WTC11 (cell line): ENCODE data around the gene MAPK7. TPM values are rescaled to one million over a fixed set of nuclear protein-coding genes. Genes with fewer than 3 reads are reported as not detected.

Experiments
- ATAC-seq: fragments of 200-7000 bp; cut with Tn5 transposase; 2 replicates; pipeline ENCODE4 v1.10.0; 2021; ENCODE audit warnings: mild to moderate bottlenecking, moderate library complexity
- CTCF ChIA-PET: fragments of 300-600 bp; sonication (Branson Sonifier 250); formaldehyde crosslinking; loops from one replicate; lab custom pipeline; 2021; ENCODE audit warnings: antibody characterized with exemption; lab: Charles Lee
- POLR2A ChIA-PET: fragments of 350-600 bp; sonication (Branson Sonifier 250); formaldehyde crosslinking; loops from one replicate; lab custom pipeline; 2021; ENCODE audit warnings: antibody characterized with exemption; lab: Charles Lee
- DNase-seq: peaks from one replicate; pipeline ENCODE4 v3.0.0; 2021; ENCODE audit warnings: low spot score
- H3K27ac Mint-ChIP-seq: 2 replicates; pipeline ENCODE4 v1.8.0; 2021; ENCODE audit warnings: mixed read lengths
- H3K27me3 Mint-ChIP-seq: 2 replicates; pipeline ENCODE4 v1.8.0; 2021; ENCODE audit warnings: low read depth, mild to moderate bottlenecking, moderate library complexity, mixed read lengths
- H3K36me3 Mint-ChIP-seq: 2 replicates; pipeline ENCODE4 v1.8.0; 2021; ENCODE audit warnings: mixed read lengths
- H3K4me1 Mint-ChIP-seq: 2 replicates; pipeline ENCODE4 v1.8.0; 2022; ENCODE audit warnings: mixed read lengths
- H3K4me3 Mint-ChIP-seq: 2 replicates; pipeline ENCODE4 v1.8.0; 2021; ENCODE audit warnings: mild to moderate bottlenecking, moderate library complexity, mixed read lengths
- H3K9me3 Mint-ChIP-seq: 2 replicates; pipeline ENCODE4 v1.8.0; 2021; ENCODE audit warnings: mixed read lengths
- AR ChIP-seq: fragments of 250-450 bp; sonication (Bioruptor Pico); IDR thresholded peaks from 2 replicates; pipeline ENCODE4 v1.9.0; 2021; ENCODE audit warnings: mild to moderate bottlenecking
- ARID4B ChIP-seq: sonication (generic); formaldehyde crosslinking; IDR thresholded peaks from 2 replicates; pipeline ENCODE4 v1.8.0; 2023; ENCODE audit warnings: missing genetic modification reagents, mild to moderate bottlenecking, borderline replicate concordance
- ATF1 ChIP-seq: sonication (generic); formaldehyde crosslinking; IDR thresholded peaks from 2 replicates; pipeline ENCODE4 v1.8.1; 2023; ENCODE audit warnings: mild to moderate bottlenecking, moderate library complexity, missing genetic modification reagents
- CDX4 ChIP-seq: fragments of 250-450 bp; sonication (Bioruptor Pico); IDR thresholded peaks from 2 replicates; pipeline ENCODE4 v1.9.0; 2021; ENCODE audit warnings: moderate library complexity, mild to moderate bottlenecking, inconsistent platforms, borderline replicate concordance
- CREM ChIP-seq: sonication (generic); formaldehyde crosslinking; IDR thresholded peaks from 2 replicates; pipeline ENCODE4 v1.8.1; 2022; ENCODE audit warnings: mild to moderate bottlenecking, missing genetic modification reagents, moderate library complexity
- E2F1 ChIP-seq: sonication (generic); formaldehyde crosslinking; IDR thresholded peaks from 2 replicates; pipeline ENCODE4 v1.8.0; 2022; ENCODE audit warnings: mild to moderate bottlenecking, missing genetic modification reagents
- FOXP1 ChIP-seq: sonication (generic); formaldehyde crosslinking; IDR thresholded peaks from 2 replicates; pipeline ENCODE4 v1.8.0; 2022; ENCODE audit warnings: missing genetic modification reagents, mild to moderate bottlenecking, moderate library complexity, borderline replicate concordance
- GABPB1 ChIP-seq: sonication (generic); formaldehyde crosslinking; IDR thresholded peaks from 2 replicates; pipeline ENCODE4 v1.8.1; 2023; ENCODE audit warnings: mild to moderate bottlenecking, missing genetic modification reagents
- HMGA2 ChIP-seq: fragments of 250-450 bp; sonication (Bioruptor Pico); IDR thresholded peaks from 2 replicates; pipeline ENCODE4 v1.4.0; 2021; ENCODE audit warnings: mild to moderate bottlenecking, moderate library complexity
- IRF2 ChIP-seq: sonication (generic); formaldehyde crosslinking; IDR thresholded peaks from 2 replicates; pipeline ENCODE4 v1.8.0; 2022; ENCODE audit warnings: low read depth, missing genetic modification reagents, borderline replicate concordance
- NFE2L1 ChIP-seq: sonication (generic); formaldehyde crosslinking; IDR thresholded peaks from 2 replicates; pipeline ENCODE4 v1.8.1; 2023; ENCODE audit warnings: missing genetic modification reagents
- SMAD3 ChIP-seq: sonication (generic); formaldehyde crosslinking; IDR thresholded peaks from 2 replicates; pipeline ENCODE4 v1.8.0; 2022; ENCODE audit warnings: missing genetic modification reagents, mild to moderate bottlenecking, borderline replicate concordance
- TCF7 ChIP-seq: sonication (generic); formaldehyde crosslinking; IDR thresholded peaks from 2 replicates; pipeline ENCODE4 v1.8.0; 2022; ENCODE audit warnings: mild to moderate bottlenecking, low read depth, missing genetic modification reagents, moderate library complexity
- ZNF219 ChIP-seq: sonication (generic); formaldehyde crosslinking; IDR thresholded peaks from 2 replicates; pipeline ENCODE4 v1.8.0; 2023; ENCODE audit warnings: missing genetic modification reagents, mild to moderate bottlenecking, borderline replicate concordance
- ZNF263 ChIP-seq: sonication (generic); formaldehyde crosslinking; IDR thresholded peaks from 2 replicates; pipeline ENCODE4 v1.8.1; 2022; ENCODE audit warnings: low read depth, mild to moderate bottlenecking, moderate library complexity, missing genetic modification reagents
- ZNF317 ChIP-seq: sonication (generic); formaldehyde crosslinking; IDR thresholded peaks from 2 replicates; pipeline ENCODE4 v1.8.1; 2023; ENCODE audit warnings: low read depth, mild to moderate bottlenecking, moderate library complexity, missing genetic modification reagents, borderline replicate concordance
- total RNA-seq: library from RNA; stranded (reverse); gene quantifications from 3 replicates; pipeline ENCODE4 v1.2.3, GENCODE V29; 2021
- TF ChIP-seq, protein P1 (sequence below): sonication (generic); formaldehyde crosslinking; IDR thresholded peaks from 2 replicates; pipeline ENCODE4 v1.8.0; 2022; ENCODE audit warnings: missing genetic modification reagents
- TF ChIP-seq, protein P2 (sequence below): fragments of 250-450 bp; sonication (Bioruptor Pico); IDR thresholded peaks from 2 replicates; pipeline ENCODE4 v1.9.0; 2021; ENCODE audit warnings: mild to moderate bottlenecking
- TF ChIP-seq, protein P3 (sequence below): sonication (generic); formaldehyde crosslinking; IDR thresholded peaks from 2 replicates; pipeline ENCODE4 v1.8.1; 2023; ENCODE audit warnings: mild to moderate bottlenecking, missing genetic modification reagents, moderate library complexity

Gene MAPK7
- total RNA-seq, 1 experiment from 2014 or later: 38.5 TPM

DNA sequence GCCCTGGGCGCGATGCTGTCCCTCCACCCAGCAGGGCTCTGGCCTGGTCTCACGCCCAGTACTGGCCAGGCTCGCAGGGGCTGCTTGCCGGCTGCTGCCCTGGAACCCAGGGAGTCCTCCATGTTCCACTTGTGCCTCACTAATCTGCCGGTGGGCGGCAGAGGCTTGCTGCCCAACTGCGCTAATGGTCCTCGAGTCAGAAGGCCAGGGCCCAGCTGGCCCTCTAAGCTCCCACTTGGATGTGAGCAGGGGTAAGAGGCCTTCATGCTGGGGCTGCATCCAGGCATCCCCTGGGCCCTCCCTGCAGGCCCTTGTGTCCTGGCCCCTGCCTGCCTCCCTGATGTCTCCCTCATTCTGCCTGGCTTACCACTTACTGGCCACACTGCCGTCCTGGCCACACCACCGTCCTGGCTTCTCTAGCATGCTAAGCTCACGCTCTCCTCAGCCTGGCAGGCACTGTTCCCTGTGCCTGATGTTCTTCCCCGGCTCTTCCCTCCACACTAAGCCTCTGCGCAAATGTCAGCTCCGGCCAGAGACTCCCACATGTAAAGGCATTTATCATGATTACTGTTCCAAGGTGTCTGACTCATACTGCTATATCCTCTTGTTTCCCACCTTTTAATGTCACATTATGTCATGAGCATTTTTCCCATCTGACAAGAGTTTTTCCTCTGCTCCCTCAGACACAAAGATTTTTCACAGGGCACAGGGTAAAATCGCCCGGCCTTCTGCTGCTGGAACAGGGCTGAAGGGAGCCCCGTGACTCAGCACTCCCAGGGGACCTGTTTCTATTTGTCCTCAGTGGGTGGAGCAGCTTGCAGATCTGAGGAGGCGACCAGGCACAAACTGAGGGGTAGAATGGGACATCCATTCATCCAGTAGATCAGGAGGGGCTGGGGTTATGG lies 31.7 kb upstream of the MAPK7 start (continued):
- TF ChIP-seq HMGA2 (CRISPR knock-in tag): no peak
- TF ChIP-seq, all 79 proteins: peak for 0

- POLR2A ChIA-PET: no interaction called here
- CTCF ChIA-PET: interaction anchor here (0.9 to 1.4 kb wide), 2 partner anchors 9 to 15 kb away, joined by 3 to 6 read pairs; partner anchors contain the start of gene B9D1
- H3K36me3 Mint-ChIP-seq: peaks cover 12% of the 10 kb centered on the region; the same call in 1 of the 2 replicates
- ATAC-seq: no peak
- H3K4me3 Mint-ChIP-seq: no peak overlapping the region
- H3K9me3 Mint-ChIP-seq: no peaks in the 10 kb centered on the region
- DNase-seq: peak; percentile 7
- no peaks in the 10 kb centered on the region for H3K4me1 Mint-ChIP-seq
- H3K27ac Mint-ChIP-seq: no peak overlapping the region
- H3K27me3 Mint-ChIP-seq: no peaks in the 10 kb centered on the region
- TF ChIP-seq CDX4 (CRISPR knock-in tag) (no peak), E2F1 (CRISPR knock-in tag) (no peak), SMAD3 (CRISPR knock-in tag) (no peak), ARID4B (CRISPR knock-in tag) (no peak), GABPB1 (CRISPR knock-in tag) (no peak), ZNF263 (CRISPR knock-in tag) (no peak), NFE2L1 (CRISPR knock-in tag) (no peak), CREM (no peak), ATF1 (CRISPR knock-in tag) (no peak), FOXP1 (CRISPR knock-in tag) (no peak), IRF2 (CRISPR knock-in tag) (no peak), ZNF219 (CRISPR knock-in tag) (no peak), ZNF317 (CRISPR knock-in tag) (no peak), TCF7 (CRISPR knock-in tag) (no peak), AR (CRISPR knock-in tag) (no peak)
- TF ChIP-seq, protein P1, sequence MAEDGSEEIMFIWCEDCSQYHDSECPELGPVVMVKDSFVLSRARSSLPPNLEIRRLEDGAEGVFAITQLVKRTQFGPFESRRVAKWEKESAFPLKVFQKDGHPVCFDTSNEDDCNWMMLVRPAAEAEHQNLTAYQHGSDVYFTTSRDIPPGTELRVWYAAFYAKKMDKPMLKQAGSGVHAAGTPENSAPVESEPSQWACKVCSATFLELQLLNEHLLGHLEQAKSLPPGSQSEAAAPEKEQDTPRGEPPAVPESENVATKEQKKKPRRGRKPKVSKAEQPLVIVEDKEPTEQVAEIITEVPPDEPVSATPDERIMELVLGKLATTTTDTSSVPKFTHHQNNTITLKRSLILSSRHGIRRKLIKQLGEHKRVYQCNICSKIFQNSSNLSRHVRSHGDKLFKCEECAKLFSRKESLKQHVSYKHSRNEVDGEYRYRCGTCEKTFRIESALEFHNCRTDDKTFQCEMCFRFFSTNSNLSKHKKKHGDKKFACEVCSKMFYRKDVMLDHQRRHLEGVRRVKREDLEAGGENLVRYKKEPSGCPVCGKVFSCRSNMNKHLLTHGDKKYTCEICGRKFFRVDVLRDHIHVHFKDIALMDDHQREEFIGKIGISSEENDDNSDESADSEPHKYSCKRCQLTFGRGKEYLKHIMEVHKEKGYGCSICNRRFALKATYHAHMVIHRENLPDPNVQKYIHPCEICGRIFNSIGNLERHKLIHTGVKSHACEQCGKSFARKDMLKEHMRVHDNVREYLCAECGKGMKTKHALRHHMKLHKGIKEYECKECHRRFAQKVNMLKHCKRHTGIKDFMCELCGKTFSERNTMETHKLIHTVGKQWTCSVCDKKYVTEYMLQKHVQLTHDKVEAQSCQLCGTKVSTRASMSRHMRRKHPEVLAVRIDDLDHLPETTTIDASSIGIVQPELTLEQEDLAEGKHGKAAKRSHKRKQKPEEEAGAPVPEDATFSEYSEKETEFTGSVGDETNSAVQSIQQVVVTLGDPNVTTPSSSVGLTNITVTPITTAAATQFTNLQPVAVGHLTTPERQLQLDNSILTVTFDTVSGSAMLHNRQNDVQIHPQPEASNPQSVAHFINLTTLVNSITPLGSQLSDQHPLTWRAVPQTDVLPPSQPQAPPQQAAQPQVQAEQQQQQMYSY: no peak
- TF ChIP-seq, protein P2, sequence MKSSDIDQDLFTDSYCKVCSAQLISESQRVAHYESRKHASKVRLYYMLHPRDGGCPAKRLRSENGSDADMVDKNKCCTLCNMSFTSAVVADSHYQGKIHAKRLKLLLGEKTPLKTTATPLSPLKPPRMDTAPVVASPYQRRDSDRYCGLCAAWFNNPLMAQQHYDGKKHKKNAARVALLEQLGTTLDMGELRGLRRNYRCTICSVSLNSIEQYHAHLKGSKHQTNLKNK (CRISPR knock-in tag): no peak
- TF ChIP-seq, protein P3, sequence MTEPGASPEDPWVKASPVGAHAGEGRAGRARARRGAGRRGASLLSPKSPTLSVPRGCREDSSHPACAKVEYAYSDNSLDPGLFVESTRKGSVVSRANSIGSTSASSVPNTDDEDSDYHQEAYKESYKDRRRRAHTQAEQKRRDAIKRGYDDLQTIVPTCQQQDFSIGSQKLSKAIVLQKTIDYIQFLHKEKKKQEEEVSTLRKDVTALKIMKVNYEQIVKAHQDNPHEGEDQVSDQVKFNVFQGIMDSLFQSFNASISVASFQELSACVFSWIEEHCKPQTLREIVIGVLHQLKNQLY: no peak
Observed at GRCh38 chr17:19347323-19348080, 30.8 kb upstream of the MAPK7 start.
